ENCODE data around the gene UBAC1. TPM values are rescaled to one million over a fixed set of nuclear protein-coding genes. Genes with fewer than 3 reads are reported as not detected.
"Not testable (repeated sequence)": the region's sequence is repeated elsewhere in the genome, so short reads cannot be mapped to it uniquely, and the experiment has no call there.

UBAC1 gene
- total and polyA plus RNA-seq, 4 donors: 37.8 to 49.5 (median 39.7) TPM

DNA sequence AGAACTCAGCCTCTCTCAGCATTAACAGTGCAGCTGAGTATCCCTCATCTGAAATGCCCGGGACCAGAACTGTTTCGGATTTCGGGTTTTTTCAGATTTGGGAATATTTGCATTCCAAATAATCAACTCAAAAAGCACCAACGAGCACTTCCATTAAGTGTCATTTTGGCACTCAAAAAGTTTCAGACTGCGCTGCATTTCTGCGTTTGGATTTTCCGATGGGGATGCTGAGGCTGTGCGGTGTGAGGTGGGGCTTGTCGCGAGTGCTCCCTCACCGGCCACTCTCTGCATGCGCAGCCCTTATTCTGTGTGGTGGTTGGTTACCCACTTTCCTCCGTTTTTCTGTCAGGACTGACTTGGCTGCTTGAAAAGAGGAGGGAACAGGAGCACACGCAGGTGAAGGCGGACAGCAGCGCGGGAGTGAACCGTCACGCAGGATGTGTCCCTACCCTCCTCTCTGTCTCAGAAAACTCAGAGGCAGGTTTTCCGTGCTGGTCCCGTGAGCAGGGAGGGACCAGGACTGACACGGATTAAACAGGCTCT lies 8.4 kb downstream of the UBAC1 start:
- 93 to 96% methylated on average over 22 of the region's 22 CpGs for WGBS, 2 donors
- Histone ChIP-seq H3K9me3 (ENCODE audit: control insufficient read depth in 4 of 4, insufficient read depth in 3 of 4, low read length in 3 of 4) (no peaks in the 10 kb centered on the region), H3K36me3 (ENCODE audit: control insufficient read depth in 4 of 4, insufficient read depth in 4 of 4, low read length in 4 of 4) (peaks cover 4 to 38% (median 16%) of the 10 kb centered on the region in 4 donors), H3K4me3 (no peak overlapping the region), H3K9ac (ENCODE audit: insufficient read depth in 1 of 2, low read length in 2 of 2) (no peak overlapping the region), H3K27me3 (ENCODE audit: control insufficient read depth in 3 of 3, insufficient read depth in 3 of 3, low read length in 2 of 3) (no peaks in the 10 kb centered on the region), H3K27ac (ENCODE audit: low read depth in 1 of 2, low read length in 1 of 2) (no peak overlapping the region), H3K4me1 (ENCODE audit: control insufficient read depth in 5 of 5, insufficient read depth in 5 of 5, low read length in 5 of 5) (no peaks in the 10 kb centered on the region)
- ATAC-seq (ENCODE audit: insufficient read depth, low FRiP score) (no peak), DNase-seq (no peak)
- no peak for TF ChIP-seq CTCF (IDR thresholded peaks at IDR 0.05; ENCODE audit: control extremely low read depth, extremely low read depth)

DNA sequence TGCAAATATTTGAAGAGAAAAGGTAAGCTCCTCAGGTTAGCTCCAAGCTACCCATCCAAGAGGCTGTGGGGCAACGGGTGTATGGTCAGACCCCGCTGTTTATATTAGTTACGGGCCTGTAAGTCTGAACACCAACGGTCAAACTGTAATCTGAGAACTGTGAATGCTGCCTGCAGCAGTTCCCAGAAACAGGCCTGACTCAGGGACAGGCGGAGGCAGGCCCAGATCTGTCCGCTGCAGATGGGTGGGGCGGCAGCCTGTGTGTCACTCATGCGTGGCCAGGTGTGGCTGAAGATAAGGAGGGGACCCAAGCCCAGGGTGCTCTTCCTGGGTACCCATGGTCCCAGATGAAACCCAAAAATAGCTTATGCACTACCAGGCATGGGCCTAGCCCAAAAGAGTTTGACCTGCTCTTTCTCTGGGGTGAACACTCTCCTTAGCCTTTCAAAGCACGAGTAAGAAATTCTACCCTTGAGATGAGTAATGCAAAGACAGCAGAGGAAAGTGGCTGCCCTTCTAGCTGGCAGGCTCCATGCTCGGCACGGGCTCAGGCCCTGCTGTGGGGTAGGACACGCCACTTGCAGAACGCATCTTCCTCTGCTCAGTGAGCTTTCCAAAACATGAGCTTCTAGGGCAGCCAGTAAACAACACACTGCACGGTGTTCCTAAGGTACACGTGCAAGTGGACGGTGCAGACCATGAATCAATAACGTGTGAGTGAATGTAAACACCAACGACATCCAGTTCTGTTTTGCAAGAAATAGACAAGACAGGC lies 9.1 kb downstream of the UBAC1 start:
- Histone ChIP-seq H3K27me3 (ENCODE audit: control insufficient read depth in 3 of 3, insufficient read depth in 3 of 3, low read length in 2 of 3) (no peaks in the 10 kb centered on the region), H3K27ac (ENCODE audit: low read depth in 1 of 2, low read length in 1 of 2) (no peak overlapping the region), H3K4me1 (ENCODE audit: control insufficient read depth in 5 of 5, insufficient read depth in 5 of 5, low read length in 5 of 5) (no peaks in the 10 kb centered on the region), H3K4me3 (no peak overlapping the region), H3K9ac (ENCODE audit: insufficient read depth in 1 of 2, low read length in 2 of 2) (no peak overlapping the region), H3K36me3 (ENCODE audit: control insufficient read depth in 4 of 4, insufficient read depth in 4 of 4, low read length in 4 of 4) (peaks cover 9 to 41% (median 16%) of the 10 kb centered on the region in 4 donors), H3K9me3 (ENCODE audit: control insufficient read depth in 4 of 4, insufficient read depth in 3 of 4, low read length in 3 of 4) (no peaks in the 10 kb centered on the region)
- ATAC-seq (ENCODE audit: insufficient read depth, low FRiP score) (no peak), DNase-seq (no peak)
- TF ChIP-seq CTCF (IDR thresholded peaks at IDR 0.05; ENCODE audit: control extremely low read depth, extremely low read depth): no peak
- WGBS, 2 donors: 87 to 93% methylated on average over 18 of the region's 18 CpGs

- not testable (repeated sequence) for H3K4me3 ChIP-seq; ATAC-seq (ENCODE audit: insufficient read depth, low FRiP score); DNase-seq; H3K9ac ChIP-seq (ENCODE audit: insufficient read depth in 1 of 2, low read length in 2 of 2); H3K9me3 ChIP-seq (ENCODE audit: control insufficient read depth in 4 of 4, insufficient read depth in 3 of 4, low read length in 3 of 4); H3K27me3 ChIP-seq (ENCODE audit: control insufficient read depth in 3 of 3, insufficient read depth in 3 of 3, low read length in 2 of 3); H3K27ac ChIP-seq (ENCODE audit: low read depth in 1 of 2, low read length in 1 of 2); H3K4me1 ChIP-seq (ENCODE audit: control insufficient read depth in 5 of 5, insufficient read depth in 5 of 5, low read length in 5 of 5)
- peaks cover 13 to 48% (median 19%) of the 10 kb centered on the region in 4 donors for H3K36me3 ChIP-seq (ENCODE audit: control insufficient read depth in 4 of 4, insufficient read depth in 4 of 4, low read length in 4 of 4)
- WGBS, 2 donors: 95 to 96% methylated on average over 8 of the region's 8 CpGs
Measured at GRCh38 chr9:135951310-135951709, 9.9 kb downstream of the UBAC1 start.

DNA sequence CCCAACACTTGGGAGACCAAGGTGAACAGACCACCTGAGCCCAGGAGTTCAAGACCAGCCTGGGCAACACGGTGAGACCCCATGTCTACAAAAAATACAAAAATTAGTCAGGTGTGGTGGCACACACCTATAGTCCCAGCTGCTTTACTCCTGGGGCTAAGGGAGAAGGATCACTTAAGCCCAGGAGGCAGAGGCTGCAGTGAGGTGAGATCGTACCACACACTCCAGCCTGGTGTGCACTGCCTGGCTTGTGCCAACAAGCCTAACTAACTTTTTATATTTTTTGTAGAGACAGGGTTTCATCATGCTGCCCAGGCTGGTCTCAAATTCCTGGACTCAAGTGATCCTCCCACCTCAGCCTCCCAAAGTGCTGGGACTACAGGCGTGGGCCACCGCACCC lies 10.3 kb downstream of the UBAC1 start:
- H3K4me1 ChIP-seq (ENCODE audit: control insufficient read depth in 5 of 5, insufficient read depth in 5 of 5, low read length in 5 of 5); H3K9me3 ChIP-seq (ENCODE audit: control insufficient read depth in 4 of 4, insufficient read depth in 3 of 4, low read length in 3 of 4); ATAC-seq (ENCODE audit: insufficient read depth, low FRiP score); H3K27me3 ChIP-seq (ENCODE audit: control insufficient read depth in 3 of 3, insufficient read depth in 3 of 3, low read length in 2 of 3); H3K27ac ChIP-seq (ENCODE audit: low read depth in 1 of 2, low read length in 1 of 2); H3K4me3 ChIP-seq; DNase-seq; H3K9ac ChIP-seq (ENCODE audit: insufficient read depth in 1 of 2, low read length in 2 of 2): not testable (repeated sequence)
- 96% methylated on average over 4 of the region's 4 CpGs for WGBS, 2 donors
- peaks cover 13 to 51% (median 22%) of the 10 kb centered on the region in 4 donors for H3K36me3 ChIP-seq (ENCODE audit: control insufficient read depth in 4 of 4, insufficient read depth in 4 of 4, low read length in 4 of 4)

All from lung (tissue), 12 donors.